HG03280 (cell line): ENCODE results near the gene DLG5.

Experiments
- ATAC-seq: cut with Tn5 transposase; IDR thresholded peaks from one replicate; pipeline ENCODE4 v1.9.1; 2021; ENCODE audit warnings: mild to moderate bottlenecking, moderate library complexity; ENCODE audit not compliant: unreplicated experiment

The DLG5 gene, protein sequence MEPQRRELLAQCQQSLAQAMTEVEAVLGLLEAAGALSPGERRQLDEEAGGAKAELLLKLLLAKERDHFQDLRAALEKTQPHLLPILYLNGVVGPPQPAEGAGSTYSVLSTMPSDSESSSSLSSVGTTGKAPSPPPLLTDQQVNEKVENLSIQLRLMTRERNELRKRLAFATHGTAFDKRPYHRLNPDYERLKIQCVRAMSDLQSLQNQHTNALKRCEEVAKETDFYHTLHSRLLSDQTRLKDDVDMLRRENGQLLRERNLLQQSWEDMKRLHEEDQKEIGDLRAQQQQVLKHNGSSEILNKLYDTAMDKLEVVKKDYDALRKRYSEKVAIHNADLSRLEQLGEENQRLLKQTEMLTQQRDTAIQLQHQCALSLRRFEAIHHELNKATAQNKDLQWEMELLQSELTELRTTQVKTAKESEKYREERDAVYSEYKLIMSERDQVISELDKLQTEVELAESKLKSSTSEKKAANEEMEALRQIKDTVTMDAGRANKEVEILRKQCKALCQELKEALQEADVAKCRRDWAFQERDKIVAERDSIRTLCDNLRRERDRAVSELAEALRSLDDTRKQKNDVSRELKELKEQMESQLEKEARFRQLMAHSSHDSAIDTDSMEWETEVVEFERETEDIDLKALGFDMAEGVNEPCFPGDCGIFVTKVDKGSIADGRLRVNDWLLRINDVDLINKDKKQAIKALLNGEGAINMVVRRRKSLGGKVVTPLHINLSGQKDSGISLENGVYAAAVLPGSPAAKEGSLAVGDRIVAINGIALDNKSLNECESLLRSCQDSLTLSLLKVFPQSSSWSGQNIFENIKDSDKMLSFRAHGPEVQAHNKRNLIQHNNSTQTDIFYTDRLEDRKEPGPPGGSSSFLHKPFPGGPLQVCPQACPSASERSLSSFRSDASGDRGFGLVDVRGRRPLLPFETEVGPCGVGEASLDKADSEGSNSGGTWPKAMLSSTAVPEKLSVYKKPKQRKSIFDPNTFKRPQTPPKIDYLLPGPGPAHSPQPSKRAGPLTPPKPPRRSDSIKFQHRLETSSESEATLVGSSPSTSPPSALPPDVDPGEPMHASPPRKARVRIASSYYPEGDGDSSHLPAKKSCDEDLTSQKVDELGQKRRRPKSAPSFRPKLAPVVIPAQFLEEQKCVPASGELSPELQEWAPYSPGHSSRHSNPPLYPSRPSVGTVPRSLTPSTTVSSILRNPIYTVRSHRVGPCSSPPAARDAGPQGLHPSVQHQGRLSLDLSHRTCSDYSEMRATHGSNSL (N-terminal part only)

DNA sequence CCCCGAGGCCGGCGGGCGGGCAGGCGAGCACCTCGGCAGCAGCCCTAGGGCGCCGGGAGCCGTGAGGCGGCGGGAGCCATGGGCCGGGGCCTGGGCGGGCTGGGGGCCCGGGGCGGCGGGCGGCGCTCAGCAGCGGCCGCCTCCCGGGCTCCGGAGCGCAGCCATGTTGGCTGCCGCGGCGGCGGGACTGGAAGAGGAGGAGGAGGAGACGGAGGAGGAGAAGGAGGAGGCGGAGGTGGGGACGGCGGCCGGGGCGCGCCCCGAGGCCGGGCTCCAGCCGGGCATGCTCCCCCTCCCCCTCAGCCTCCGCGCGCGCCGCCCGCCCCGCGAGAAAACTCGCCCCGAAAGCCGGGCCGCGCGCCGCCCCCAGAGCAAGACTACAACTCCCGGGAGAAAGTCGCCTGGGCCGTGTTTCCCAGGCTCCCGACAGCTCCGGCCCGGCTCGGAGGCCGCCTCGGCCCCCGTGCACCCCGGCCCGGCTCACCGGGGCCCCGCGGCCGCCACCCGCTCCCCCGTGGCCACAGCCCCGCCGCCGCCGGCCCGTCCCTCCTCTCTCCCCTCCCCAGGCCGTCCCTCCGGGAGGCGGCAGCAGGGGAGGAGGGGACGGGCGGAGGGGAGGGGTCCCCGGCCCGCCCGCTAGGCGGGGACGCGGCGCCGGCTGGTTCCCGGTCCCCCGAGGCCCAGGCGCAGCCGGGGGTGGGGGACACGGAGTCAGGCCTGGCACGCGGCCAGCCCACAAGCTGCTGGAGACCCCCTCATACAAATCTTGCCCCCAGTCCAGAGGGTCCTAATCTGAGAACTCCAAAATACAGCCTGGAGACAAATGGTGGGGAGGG lies at the start of gene DLG5:
DLG5 (minus strand) TSS at position 190 of the 836 bp plus-strand sequence. CDS start 235 bp downstream, outside the sequence.
- ATAC-seq, result peak; percentile 45

DNA sequence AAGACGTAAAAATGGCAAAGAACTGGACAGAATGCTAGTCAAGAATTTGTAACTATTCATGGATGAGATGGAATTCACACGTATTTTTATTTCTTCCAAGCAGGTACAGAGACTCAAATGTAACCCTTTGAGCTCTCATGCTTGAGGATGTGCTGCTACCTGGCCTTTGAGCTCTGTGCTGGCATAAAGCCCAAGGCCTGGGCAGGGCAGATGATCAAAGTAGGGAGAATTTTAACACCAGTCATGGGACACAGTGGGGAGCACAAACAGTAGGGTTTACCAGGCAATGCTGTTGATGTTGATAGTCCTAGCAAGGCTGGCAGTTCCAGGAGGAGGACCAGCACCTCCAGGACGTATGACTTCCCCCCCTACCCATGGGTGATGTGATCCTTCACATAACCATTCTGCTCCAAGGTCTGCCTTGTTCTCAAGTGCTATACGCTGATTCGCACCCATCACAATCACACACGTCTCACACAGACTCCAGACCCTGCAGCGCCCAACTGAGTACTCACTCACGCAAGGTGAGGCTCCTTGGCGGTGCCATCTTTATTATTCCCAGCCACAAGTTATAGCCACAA lies 48.6 kb upstream of the DLG5 start:
- no peak for ATAC-seq

DNA sequence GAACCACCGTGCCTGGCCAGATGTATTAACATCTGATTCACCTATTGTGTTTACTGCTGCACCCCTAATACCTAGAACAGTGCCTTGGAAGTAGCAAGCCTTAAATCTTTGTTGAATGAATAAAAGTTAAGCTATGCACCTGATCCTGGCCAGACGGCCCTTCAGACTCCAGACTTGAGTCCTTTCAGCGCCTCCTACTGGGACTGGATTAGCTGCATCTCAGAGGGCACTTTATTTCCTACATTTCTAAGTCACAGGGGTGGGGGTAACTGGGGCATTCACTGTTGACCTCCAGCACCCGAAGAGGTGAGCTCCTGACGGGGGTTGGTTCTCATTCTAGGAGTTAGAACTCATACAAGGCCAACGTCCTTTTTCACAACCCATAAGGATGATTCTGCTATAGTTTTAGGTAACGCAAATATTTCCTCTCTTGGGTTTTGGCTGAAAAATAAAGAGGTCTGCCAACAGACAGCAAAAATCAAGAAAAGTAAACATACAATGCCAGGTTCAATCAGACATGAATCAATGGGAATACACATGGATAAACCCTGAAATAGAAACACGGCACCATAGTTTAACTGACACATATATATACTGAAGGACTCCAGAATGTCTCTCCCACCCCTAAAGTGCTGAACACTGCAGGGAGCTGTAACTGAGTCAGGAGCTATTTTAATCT lies 48.0 kb upstream of the DLG5 start:
- no peak for ATAC-seq

DNA sequence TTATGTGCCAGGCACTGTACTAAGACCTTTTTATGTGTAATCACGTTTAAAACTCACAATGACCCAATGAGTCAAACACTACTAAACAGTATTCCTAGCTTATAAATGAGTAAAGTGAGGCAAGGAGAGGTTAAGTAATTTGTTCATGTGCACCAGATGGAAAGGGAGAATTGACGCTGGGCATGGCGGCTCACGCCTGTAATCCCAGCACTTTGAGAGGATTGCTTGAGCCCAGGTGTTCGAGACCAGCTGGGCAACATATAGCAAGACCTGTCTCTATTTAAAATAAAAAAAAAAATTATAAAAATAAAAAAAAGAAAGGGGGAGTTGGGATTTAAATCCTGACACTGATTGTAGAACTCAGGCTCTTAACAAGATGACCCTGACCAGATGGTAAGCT lies 46.7 kb upstream of the DLG5 start:
- ATAC-seq, result no peak

DNA sequence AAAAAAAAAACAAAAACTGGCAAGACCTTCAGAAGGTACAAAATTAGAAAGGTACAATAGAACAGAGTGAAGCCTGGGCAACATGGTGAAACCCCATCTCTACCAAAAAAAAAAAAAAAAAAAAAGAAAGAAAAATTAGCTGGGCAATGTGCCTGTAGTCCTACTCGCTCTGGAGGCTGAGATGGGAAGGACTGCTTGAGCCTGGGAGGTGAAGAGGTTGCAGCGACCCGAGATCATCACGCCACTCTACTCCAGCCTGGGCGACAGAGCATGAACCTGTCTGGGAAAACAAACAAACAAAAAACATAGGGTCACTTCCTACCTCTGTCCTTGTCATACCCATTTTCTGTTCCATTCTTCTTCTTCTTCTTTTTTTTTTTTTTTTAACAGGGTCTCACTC lies 45.6 kb upstream of the DLG5 start:
- ATAC-seq, result no peak

DNA sequence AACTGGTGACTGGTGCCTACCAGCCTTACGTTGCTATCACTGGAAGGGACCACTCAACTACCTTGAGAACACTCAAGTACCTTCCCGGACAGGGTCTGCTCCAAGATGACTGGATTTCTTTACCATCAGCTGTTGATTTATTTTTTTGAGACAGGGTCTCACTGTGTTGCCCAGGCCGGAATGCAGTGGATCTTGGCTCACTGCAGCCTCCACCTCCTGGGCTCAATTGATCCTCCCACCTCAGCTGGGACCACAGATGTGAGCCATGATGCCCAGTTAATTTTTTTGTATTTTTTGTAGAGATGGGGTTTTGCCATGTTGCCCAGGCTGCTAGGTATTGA lies 45.2 kb upstream of the DLG5 start:
- ATAC-seq, result no peak

DNA sequence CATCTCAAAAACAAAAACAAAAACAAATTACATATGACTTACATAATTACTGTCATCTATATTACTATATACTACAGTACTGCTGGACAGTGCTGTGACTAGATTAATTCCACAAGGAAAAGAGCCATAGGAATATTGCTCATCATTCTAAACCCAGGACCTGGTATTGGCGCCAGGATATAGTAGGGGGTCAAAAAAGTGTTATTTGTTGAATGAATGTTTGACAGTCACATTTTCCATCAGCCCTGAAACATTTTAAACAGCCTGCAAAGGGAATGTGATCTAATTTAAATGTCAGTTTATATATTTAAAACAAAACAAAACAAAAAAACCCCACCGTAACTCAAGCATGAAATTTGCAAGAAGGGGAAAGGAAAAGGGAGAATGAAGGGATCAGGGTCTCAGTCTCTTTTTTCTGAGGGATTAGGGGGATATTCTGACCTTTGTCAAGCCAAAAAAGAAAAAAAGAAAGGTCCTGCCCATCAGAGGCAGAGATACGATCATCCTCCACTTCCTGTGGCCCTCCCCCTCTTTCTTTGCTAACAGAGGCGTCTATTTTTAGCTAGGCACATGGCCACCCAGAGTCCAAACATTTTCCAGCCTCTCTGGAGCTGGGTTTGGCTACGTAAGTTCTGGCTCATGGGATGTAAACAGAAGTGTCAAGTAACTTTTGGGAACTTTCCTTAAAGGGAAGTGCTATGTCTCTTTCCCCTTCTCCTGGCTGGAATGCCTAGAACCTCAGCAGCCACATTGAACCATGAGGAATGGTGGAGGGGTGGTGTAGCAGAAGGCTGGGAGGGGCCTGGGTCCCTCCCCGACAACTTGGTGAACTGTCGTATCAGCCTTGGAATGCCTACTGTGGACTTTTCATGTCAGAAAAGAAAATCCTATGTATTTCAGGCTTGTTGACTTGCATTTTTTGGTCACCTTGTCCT lies 44.6 kb upstream of the DLG5 start:
- no peak for ATAC-seq

DNA sequence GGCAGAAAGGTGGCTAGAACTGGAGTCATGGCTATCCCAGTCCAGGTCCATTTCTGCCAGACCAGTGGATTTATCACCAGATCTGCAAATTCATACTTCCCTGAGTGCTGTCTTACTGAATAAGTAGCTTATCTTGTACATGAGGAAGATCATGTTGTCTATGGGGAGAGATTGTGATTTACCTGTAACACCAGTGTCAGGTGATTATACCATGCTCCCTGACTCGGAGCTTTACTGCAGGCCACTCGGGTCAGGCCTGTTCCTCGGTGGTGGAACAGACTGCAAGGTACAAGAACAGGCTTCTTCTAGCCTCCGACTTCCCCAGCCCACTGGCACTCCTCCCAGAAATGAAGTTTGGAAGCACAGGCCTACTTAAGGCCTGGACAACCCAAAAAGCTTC lies 42.6 kb upstream of the DLG5 start:
- no peak for ATAC-seq

DNA sequence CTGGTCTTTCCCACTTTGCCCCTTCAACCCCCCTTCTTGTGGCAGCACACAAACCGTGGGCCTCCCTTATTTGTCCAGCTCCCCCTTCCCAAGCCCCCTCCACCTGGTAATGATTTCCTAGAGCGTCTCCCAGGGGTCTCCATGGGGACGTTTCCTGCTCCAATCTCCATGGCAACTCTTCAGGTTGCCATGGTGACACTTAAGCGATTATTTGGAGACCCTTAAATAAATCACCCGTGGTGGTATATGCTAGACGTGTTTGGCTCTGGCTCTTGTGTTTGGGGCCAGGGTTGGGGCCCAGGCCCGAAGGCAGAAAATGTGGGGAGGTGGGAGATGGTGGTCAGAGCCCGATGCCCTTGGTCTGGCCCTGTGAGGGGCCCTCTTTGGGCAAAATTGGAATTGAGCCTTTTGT lies 41.1 kb upstream of the DLG5 start:
- no peak for ATAC-seq

DNA sequence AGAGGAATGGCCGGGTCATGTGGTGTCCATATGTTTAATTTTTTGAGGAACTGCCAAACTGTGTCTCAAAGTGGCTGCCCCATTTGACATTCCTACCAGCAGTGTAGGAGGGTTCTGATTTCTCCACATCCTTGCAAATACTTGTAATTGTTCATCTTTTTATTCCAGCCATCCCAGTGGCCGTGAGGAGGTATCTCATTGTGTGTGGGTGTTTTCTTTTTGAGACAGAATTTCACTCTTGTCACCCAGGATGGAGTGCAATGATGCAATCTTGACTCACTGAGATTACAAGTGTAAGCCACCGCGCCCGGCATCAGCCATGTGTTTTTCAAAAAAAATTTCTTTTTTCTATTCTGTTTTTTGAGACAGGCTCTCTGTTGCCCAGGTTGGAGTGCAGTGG lies 38.7 kb upstream of the DLG5 start:
- no peak for ATAC-seq

DNA sequence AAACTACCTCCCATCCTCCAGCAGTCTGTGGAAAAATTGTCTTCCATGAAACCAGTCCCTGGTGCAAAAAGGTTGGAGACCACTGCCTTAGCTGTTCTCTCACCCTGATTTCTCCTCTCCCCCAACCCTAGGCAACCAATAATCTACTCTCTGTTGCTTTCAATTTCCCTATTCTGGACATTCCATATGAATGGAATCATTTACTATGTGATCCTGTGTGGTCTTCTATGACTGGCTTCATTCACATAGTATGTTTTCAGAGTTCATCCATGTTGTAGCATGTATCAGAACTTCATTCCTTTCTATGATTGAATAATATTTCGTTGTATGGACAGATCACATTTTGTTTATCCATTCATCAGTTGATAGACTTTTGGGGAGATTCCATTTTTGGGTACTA lies 38.3 kb upstream of the DLG5 start:
- no peak for ATAC-seq

DNA sequence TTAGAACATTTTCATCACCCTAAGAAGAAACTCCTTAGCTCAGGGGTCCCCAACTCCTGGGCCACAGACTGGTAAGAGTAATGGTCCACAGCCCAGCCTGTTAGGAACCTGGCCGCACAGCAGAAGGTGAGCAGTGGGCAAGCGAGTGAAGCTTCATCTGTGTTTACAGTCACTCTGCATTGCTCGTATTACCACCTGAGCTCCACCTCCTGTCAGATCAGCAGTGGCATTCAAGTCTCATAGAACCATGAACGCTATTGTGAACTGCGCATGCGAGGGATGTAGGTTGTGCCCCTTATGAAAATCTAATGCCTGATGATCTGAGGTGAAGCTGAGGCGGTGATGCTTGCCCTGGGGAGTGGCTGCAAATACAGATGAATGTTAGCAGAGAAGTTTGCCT lies 37.3 kb upstream of the DLG5 start:
- no peak for ATAC-seq

DNA sequence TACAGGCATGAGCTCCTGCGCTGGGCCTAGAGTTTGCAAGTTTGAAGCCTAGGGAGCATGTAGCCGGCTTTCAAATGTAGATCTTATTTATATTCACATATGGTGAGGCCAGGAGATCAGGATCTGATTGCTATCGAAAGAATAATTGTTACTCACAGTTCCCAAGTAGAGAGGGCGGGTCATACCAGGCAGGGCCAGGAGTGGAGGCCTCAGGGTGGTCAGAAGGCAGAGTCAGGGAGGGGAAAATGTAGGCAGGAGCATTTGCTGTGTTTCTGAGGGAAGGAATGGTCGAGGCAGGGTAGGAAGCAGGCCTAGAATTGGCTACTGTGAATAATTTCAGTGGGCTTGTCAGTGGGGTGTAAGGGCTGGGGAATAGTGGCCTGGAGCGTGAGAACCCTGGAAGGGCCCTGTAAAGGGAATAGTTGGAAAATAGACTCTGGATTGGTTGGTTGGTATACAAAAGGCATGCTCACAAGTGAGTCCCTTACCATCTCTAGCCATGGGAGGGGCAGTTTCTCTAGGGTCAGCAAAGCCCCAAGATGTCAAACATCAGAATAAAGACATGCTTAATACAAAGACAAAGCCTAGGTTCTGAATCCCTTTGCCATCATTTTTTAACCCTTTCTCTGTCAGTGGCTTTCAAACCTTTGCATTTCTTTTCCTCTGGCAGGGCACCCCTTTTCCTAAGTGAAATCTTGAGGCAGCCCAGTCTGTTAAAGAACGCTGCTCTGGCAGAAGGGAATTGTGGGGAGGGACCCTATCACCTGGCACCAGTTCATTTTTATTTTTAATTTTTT lies 36.0 kb upstream of the DLG5 start:
- ATAC-seq, result no peak

DNA sequence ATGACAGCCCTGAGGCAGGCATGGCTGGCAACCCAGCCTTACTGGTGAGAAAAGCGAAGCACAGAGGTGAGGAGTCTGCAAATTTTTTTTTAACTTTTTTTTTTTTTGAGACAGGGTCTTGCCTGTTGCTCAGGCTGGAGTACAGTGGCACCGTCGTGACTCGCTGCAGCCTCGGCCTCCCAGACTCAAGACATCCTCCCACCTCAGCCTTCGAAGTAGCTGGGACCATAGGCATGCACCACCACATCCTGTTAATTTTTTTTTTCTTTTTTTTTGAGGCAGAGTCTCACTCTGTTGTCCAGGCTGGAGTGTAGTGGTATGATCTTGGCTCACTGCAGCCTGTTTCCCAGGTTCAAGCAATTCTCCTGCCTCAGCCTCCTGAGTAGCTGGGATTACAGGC lies 35.1 kb upstream of the DLG5 start:
- ATAC-seq, result no peak

DNA sequence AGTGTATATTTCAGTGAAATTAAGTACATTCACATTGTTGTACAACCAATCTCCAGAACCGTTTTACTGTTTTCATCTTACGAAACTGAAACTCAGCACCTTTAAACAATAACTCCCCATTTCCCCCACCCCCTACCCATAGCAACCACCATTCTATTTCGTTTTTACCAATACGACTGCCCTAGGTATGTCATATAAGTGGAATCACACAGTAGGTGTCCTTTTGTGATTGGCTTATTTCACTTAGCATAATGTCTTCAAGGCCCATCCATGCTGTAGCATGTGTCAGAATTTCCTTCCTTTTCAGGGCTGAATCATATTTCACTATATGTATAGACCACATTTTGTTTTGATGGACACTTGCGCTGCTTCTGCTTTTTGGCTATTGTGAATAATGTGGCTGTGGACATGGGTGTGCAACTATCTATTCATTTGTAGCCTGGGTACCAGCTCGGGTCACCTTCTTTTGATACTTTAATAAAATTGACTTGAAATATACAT lies 34.3 kb upstream of the DLG5 start:
- ATAC-seq, result no peak

DNA sequence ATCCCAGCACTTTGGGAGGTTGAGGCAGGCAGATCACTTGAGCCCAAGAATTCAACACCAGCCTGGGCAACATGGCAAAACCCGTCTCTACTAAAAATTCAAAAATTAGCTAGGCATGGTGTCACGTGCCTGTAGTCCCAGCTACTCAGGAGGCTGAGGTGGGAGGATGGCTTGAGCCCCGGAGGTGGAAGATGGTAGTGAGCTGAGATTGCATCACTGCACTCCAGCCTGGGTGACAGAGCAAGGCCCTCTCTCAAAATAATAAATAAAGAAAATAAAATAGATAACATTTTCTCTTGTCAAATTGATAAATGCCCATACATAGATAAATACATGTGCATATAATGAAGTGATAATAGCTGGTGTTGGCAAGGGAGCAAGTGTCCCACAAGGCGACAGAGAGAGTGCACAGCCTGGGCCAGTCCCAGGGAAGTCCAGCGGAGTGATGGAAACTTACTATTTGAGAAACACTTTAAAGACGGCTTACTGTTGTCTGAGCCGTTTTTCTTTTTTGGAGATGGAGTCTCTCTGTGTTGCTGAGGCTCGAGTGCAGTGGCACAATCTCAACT lies 33.4 kb upstream of the DLG5 start:
- no peak for ATAC-seq

DNA sequence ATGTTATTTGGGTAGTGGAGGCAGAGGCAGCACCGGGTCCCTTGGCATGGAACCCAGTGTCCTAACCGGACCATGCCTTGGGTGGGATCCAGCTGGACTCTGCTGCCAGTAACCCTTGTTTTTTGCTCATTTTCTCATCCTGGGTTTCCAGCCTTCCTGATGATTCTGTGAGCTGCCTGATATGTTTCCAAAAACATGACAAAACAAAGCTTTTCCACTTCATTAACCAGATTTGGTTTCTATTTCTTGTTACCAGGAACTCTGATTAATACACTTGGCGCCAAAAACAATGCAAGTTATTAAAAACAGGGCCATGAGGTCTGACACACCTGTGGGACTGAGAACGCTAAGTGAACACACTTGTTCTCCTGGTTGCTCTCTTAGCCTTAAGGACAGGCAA lies 32.8 kb upstream of the DLG5 start:
- ATAC-seq, result no peak
